NOMO-1 treated with DMSO at 0.1 percent for 48 hours (cell line): ENCODE measurements around the gene DMXL1.
"Not testable (repeated sequence)": the region's sequence is repeated elsewhere in the genome, so short reads cannot be mapped to it uniquely, and the experiment has no call there.

Experiments
- DNase-seq: peaks from one replicate; lab custom pipeline; 2025; ENCODE audit not compliant: unreplicated experiment; lab: John Stamatoyannopoulos, UW

The DMXL1 gene

GRCh38 chr5:119120893-119121292 lies 50.0 kb downstream of the DMXL1 start:
- no peak for DNase-seq

GRCh38 chr5:119122474-119122873 lies 51.6 kb downstream of the DMXL1 start:
- not testable (repeated sequence) for DNase-seq

GRCh38 chr5:119123280-119123679 lies 52.4 kb downstream of the DMXL1 start:
- no peak for DNase-seq

GRCh38 chr5:119129770-119130169 lies 58.9 kb downstream of the DMXL1 start:
- no peak for DNase-seq

GRCh38 chr5:119131530-119132304 lies 60.8 kb downstream of the DMXL1 start:
- no peak for DNase-seq

GRCh38 chr5:119135743-119136142 lies 64.9 kb downstream of the DMXL1 start:
- not testable (repeated sequence) for DNase-seq

- DNase-seq, result no peak
Observed at GRCh38 chr5:119136666-119137318, 65.9 kb downstream of the DMXL1 start.

- DNase-seq, result no peak
Observed at GRCh38 chr5:119153629-119154028, 82.7 kb downstream of the DMXL1 start.

- no peak for DNase-seq
Observed at GRCh38 chr5:119158144-119158543, 87.3 kb downstream of the DMXL1 start.

- no peak for DNase-seq
Observed at GRCh38 chr5:119161430-119161829, 90.5 kb downstream of the DMXL1 start.

GRCh38 chr5:119166026-119166425 lies 95.1 kb downstream of the DMXL1 start:
- no peak for DNase-seq

GRCh38 chr5:119168401-119168800 lies 97.5 kb downstream of the DMXL1 start:
- peak; percentile 2 for DNase-seq

GRCh38 chr5:119171686-119172085 lies 100.8 kb downstream of the DMXL1 start:
- DNase-seq, result no peak

GRCh38 chr5:119174578-119175163 lies 103.8 kb downstream of the DMXL1 start:
- DNase-seq, result no peak

- no peak for DNase-seq
Observed at GRCh38 chr5:119176785-119177184, 105.9 kb downstream of the DMXL1 start.

GRCh38 chr5:119177226-119177625 lies 106.3 kb downstream of the DMXL1 start:
- no peak for DNase-seq

- DNase-seq, result no peak
Observed at GRCh38 chr5:119178435-119178834, 107.5 kb downstream of the DMXL1 start.

GRCh38 chr5:119179857-119180641 lies 109.2 kb downstream of the DMXL1 start:
- no peak for DNase-seq

GRCh38 chr5:119185512-119185911 lies 114.6 kb downstream of the DMXL1 start:
- DNase-seq, result not testable (repeated sequence)

- no peak for DNase-seq
Observed at GRCh38 chr5:119187776-119188529, 117.1 kb downstream of the DMXL1 start.
